GM13976 (cell line): ENCODE results near the gene GLYR1.

Experiments used
- DNase-seq: peaks from one replicate; pipeline ENCODE4 v3.0.0; 2012; ENCODE audit warnings: low spot score
- in situ Hi-C: fragments of 300-500 bp; cut with MboI; formaldehyde crosslinking; loops from one replicate; pipeline ENCODE4 v1.12.0; 2022; ENCODE audit warnings: low sequenced_read_pairs, mixed read lengths, inconsistent platforms; ENCODE audit not compliant: unreplicated experiment
- TF ChIP-seq, protein P1 (sequence below): IDR thresholded peaks from 2 replicates; pipeline ENCODE4 v1.5.1; 2012; ENCODE audit warnings: borderline replicate concordance, mild to moderate bottlenecking; ENCODE audit not compliant: insufficient read depth; ENCODE audit errors: extremely low read depth, missing control alignments, control extremely low read depth

The GLYR1 gene

DNA sequence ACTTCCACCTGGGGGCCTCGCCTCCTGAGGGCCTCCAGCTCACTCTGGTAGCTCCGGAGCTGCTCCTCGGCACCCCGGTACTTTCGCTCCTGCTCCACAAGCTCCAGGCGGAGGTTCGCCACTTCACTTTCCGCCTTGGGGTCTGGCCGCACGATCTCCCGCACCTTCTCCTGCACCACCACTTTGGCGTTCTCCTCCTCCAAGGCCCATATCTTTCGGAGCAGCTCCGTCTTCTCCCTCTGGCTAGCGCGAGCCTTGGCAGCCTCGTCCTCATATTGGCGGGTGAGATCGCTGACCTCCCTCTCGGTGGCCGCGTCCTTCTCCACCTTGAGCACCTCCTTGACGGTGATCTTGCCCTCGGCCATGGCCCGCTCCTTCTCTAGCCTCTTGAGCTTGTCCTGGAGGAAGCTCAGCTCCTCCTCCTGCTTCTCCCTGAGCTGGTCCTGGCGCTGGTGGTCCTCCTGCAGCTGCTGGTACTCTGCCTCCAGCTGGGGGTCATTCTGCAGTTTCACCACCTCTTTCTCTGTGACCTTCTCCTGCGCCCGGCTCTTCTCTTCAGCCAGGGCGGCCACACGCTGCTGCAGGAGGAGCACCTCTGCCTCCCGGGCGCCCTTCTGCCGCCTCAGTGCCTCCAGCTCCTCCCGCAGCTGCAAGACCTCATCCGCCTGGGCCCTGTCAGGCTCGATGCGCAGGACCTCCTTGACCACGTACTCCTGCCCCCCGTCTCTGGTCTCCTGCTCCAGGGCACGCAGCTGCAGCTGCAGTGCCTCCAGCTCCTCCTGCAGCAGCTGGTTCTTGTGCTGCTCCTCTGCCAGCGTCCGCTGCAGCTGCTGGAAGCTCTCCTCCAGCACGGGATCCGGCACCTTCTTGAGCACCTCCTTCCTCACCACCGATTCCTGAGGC, 38.1 kb upstream of the GLYR1 start:
- no peak for DNase-seq
- TF ChIP-seq, protein P1, sequence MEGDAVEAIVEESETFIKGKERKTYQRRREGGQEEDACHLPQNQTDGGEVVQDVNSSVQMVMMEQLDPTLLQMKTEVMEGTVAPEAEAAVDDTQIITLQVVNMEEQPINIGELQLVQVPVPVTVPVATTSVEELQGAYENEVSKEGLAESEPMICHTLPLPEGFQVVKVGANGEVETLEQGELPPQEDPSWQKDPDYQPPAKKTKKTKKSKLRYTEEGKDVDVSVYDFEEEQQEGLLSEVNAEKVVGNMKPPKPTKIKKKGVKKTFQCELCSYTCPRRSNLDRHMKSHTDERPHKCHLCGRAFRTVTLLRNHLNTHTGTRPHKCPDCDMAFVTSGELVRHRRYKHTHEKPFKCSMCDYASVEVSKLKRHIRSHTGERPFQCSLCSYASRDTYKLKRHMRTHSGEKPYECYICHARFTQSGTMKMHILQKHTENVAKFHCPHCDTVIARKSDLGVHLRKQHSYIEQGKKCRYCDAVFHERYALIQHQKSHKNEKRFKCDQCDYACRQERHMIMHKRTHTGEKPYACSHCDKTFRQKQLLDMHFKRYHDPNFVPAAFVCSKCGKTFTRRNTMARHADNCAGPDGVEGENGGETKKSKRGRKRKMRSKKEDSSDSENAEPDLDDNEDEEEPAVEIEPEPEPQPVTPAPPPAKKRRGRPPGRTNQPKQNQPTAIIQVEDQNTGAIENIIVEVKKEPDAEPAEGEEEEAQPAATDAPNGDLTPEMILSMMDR = no peak
- in situ Hi-C loops = no loop called here

DNA sequence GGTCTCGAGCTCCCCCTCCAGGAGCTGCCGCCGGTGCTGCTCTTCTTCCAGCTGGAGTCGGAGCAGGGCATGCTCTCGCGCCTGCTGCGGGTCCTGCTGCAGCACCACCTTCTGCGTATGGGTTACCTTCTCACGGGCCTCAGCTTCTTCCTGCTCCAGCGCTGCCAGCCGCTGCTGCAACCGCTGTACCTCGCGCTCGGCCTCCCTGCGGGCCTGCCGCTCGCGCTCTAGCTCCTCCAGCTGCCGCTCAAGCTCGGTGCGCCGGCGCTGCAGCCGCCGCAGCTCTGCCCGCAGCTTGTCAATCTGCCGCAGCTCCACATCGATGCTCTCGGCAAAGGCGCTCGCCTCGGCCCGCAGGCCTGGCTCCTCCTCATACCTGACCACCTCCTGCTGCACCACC, 37.1 kb upstream of the GLYR1 start:
- in situ Hi-C loops = no loop called here
- no peak for DNase-seq

DNA sequence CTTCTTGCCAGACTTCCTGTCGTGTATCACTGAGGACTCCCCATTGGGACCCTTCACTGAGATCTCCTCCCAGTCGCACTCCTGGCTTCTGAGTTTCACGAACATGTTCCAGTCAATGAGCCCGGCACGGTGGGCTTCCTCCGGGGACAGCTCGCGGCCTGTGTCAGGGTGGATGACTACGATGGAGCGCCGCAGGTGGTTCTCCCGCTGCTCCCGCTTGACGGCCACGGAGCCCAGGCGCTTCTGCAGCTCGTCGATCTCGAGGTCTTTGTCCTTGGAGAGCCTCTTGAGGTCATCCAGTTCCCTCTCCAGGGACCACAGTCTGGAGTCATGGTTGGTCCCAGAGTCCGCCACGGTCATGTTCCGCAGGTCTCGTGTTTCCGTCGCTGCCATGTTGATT, 36.4 kb upstream of the GLYR1 start:
- in situ Hi-C loops = no loop called here
- no peak for DNase-seq
- TF ChIP-seq, protein P1 = no peak

More for the DNA sequence above, 37.1 kb upstream of the GLYR1 start:
- TF ChIP-seq, protein P1 = no peak

DNA sequence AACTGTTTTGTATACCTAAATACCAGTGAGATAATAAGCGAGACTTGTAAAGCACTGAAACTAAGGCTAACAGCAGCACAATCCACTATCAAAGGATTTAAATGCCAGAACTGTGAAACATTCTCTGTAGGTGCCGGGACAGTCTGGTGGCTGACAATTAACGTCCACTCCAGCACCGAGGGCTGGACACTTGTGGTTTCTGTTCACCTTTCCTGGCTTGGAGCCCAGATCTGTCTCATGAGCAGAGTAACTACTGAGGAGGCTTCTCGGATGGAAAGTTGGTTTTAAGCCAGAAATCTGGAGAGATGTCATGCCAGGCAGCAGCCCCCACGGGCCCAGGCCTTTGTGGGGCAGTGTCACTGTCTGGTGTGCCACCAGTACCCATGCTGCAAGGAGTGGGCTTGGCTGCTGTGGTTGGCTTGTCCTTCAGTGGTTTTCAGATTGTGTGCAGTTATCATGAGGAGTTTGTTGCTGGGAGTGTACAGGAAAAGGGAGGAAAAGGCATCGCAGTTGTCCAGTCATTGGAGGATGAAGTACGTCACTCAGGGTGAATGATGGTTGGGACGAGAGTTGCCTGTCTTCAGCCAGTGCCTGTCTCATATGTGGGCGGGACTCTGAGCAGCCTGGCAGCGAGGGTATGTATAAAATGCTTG, 35.7 kb upstream of the GLYR1 start:
- DNase-seq = no peak
- TF ChIP-seq, protein P1 = no peak
- in situ Hi-C loops = no loop called here

DNA sequence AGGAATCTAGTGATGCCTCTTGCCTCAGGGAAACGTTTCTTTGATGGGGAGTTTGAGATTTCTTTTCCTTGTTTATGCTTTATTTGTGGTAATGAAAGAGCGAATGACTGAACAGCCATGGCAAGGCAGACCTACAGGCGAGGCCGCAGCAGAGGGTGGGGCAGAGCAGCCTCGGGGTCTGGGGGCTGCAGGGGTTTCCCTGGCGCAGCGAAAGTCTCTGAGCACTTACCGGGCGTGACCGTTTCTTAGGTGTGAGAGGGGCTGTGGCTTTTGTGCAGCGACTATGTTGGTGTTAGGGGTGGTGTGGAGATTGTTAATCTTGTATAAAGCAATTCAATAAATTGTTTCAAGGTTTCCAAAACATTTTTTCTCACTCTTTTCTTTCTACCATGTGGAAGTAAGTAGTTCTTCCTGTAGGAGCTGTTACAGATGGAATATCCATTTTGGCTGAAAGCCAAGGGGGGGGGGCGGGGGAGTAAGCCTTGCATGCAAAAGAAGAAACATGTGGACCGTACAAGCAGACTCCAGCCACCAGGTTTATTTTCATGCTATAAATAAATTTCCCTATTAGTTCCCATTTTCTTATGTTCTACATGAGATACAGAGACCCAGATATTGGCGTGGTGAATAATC, 35.0 kb upstream of the GLYR1 start:
- in situ Hi-C loops = no loop called here
- DNase-seq = no peak
- TF ChIP-seq, protein P1 = no peak

DNA sequence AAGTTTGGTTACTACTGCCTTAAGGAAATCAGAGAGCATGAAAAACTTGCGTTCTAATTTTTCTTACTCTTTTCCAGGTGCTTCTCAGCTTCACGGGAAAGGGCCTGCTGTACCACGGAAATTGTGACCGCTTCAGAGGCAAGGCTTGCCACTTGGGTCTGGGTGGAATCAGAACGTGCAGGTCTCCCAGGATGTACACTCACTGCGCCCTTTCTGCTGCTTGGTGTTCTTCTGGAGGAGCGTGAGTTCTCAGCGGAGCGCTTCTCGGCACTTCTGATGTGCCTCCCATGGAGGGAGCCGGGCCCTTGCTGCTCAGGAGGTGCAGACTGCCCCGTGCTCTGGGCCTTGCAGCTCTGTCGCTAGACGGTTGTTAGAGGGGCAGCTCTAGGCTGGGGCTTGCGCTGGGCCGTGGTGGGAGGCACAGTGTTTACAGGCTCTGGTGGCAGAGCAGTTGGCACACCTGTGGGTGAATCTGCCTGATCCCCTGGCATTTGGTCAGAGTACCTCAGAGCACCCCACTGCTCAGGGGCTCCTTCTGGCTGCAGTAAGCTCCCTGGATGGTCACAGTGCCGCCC, 33.0 kb upstream of the GLYR1 start:
- TF ChIP-seq, protein P1 = no peak
- DNase-seq = no peak
- in situ Hi-C loops = no loop called here
